ENCODE data around the gene COL5A2.

DNA sequence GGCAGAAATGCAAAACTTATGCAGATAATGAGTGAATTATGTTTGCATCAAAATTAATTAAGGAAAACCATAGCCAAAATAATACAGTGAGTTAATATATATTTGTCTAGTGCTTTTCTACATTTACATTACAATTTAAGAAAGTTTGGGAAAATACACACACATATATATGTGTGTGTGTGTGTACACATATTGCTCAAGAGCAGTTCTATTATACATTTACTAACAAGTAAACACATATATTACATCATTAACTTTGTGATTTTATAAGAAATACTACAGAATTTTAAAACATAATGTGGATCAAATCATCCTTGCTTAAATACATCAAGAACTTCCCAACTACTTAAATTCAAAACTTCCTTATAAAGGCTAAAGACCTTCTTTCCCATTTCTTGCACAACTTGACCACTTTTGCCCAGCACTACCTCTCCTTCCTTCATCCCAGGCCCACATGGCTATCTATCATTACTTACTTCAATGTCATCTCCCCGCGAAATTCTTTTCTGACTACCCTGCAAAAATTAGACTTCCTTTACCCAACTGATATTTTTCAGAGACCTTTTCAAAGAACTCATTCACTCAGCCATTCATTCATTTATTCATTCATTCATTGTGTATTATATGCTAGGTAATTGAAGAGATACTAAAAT lies 68.4 kb downstream of the COL5A2 start:
- TF ChIP-seq, protein P1, sequence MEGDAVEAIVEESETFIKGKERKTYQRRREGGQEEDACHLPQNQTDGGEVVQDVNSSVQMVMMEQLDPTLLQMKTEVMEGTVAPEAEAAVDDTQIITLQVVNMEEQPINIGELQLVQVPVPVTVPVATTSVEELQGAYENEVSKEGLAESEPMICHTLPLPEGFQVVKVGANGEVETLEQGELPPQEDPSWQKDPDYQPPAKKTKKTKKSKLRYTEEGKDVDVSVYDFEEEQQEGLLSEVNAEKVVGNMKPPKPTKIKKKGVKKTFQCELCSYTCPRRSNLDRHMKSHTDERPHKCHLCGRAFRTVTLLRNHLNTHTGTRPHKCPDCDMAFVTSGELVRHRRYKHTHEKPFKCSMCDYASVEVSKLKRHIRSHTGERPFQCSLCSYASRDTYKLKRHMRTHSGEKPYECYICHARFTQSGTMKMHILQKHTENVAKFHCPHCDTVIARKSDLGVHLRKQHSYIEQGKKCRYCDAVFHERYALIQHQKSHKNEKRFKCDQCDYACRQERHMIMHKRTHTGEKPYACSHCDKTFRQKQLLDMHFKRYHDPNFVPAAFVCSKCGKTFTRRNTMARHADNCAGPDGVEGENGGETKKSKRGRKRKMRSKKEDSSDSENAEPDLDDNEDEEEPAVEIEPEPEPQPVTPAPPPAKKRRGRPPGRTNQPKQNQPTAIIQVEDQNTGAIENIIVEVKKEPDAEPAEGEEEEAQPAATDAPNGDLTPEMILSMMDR (conservative IDR thresholded peaks at IDR 0.05; ENCODE audit: low read length) = no peak
- no peak for TF ChIP-seq EZH2phosphoT487 (IDR thresholded peaks at IDR 0.05; ENCODE audit: borderline replicate concordance)
